Activated T-helper 17 cell treated with anti-CD3 and anti-CD28 coated beads, Interleukin-2, amount 50 U/mL, for 72 hours (primary cell): ENCODE data around the gene AMDHD1. TPM values are rescaled to one million over a fixed set of nuclear protein-coding genes. Genes with fewer than 3 reads are reported as not detected.

ENCODE experiments used
- ATAC-seq: fragments of 150-1000 bp; cut with Tn5 transposase; replicated peaks from 2 replicates; pipeline ENCODE4 v1.10.0; 2021; ENCODE audit warnings: mild to moderate bottlenecking, moderate library complexity
- H3K27ac Mint-ChIP-seq: one replicate; pipeline ENCODE4 v1.8.0; 2022; ENCODE audit warnings: mixed read lengths
- H3K27me3 Mint-ChIP-seq: one replicate; pipeline ENCODE4 v1.8.0; 2022; ENCODE audit warnings: mixed read lengths
- H3K36me3 Mint-ChIP-seq: one replicate; pipeline ENCODE4 v1.8.0; 2022; ENCODE audit warnings: low read depth, mild to moderate bottlenecking, mixed read lengths
- H3K4me1 Mint-ChIP-seq: one replicate; pipeline ENCODE4 v1.8.0; 2022; ENCODE audit warnings: mixed read lengths
- H3K4me3 Mint-ChIP-seq: one replicate; pipeline ENCODE4 v1.8.0; 2022; ENCODE audit warnings: mild to moderate bottlenecking, mixed read lengths
- H3K9me3 Mint-ChIP-seq: one replicate; pipeline ENCODE4 v1.8.0; 2022; ENCODE audit warnings: mixed read lengths
- total RNA-seq, 2 donors: library from RNA; stranded (reverse); gene quantifications; one replicate each; pipeline ENCODE4 v1.2.3, GENCODE V29; 2022

Gene AMDHD1
- total RNA-seq, 2 donors from 2014 or later = 0.80 to 1.4 TPM

GRCh38 chr12:95977764-95978305, 34.7 kb downstream of the AMDHD1 start:
- Mint-ChIP-seq H3K4me1 (no peaks in the 10 kb centered on the region), H3K9me3 (no peaks in the 10 kb centered on the region), H3K27ac (no peak overlapping the region), H3K4me3 (no peak overlapping the region), H3K36me3 (no peaks in the 10 kb centered on the region), H3K27me3 (no peaks in the 10 kb centered on the region)
- no peak for ATAC-seq

- ATAC-seq = no peak
- Mint-ChIP-seq H3K27me3 (no peaks in the 10 kb centered on the region), H3K9me3 (no peaks in the 10 kb centered on the region), H3K36me3 (no peaks in the 10 kb centered on the region), H3K27ac (no peak overlapping the region), H3K4me3 (no peak overlapping the region), H3K4me1 (no peaks in the 10 kb centered on the region)
Measured at GRCh38 chr12:95978351-95978750, 35.2 kb downstream of the AMDHD1 start.

- no peak for ATAC-seq
- H3K4me1 Mint-ChIP-seq = no peaks in the 10 kb centered on the region
- no peak overlapping the region for H3K4me3 Mint-ChIP-seq
- H3K27me3 Mint-ChIP-seq = no peaks in the 10 kb centered on the region
- H3K27ac Mint-ChIP-seq = no peak overlapping the region
- no peaks in the 10 kb centered on the region for H3K36me3 Mint-ChIP-seq
- no peaks in the 10 kb centered on the region for H3K9me3 Mint-ChIP-seq
Measured at GRCh38 chr12:95978774-95979173, 35.6 kb downstream of the AMDHD1 start.

- no peak overlapping the region for H3K27ac Mint-ChIP-seq
- H3K27me3 Mint-ChIP-seq = no peaks in the 10 kb centered on the region
- no peak for ATAC-seq
- H3K9me3 Mint-ChIP-seq = no peaks in the 10 kb centered on the region
- H3K4me3 Mint-ChIP-seq = no peak overlapping the region
- no peaks in the 10 kb centered on the region for H3K36me3 Mint-ChIP-seq
- H3K4me1 Mint-ChIP-seq = no peaks in the 10 kb centered on the region
Measured at GRCh38 chr12:95980437-95980836, 37.3 kb downstream of the AMDHD1 start.

- H3K4me1 Mint-ChIP-seq = no peaks in the 10 kb centered on the region
- H3K27me3 Mint-ChIP-seq = no peaks in the 10 kb centered on the region
- no peak overlapping the region for H3K4me3 Mint-ChIP-seq
- ATAC-seq = no peak
- no peaks in the 10 kb centered on the region for H3K9me3 Mint-ChIP-seq
- no peak overlapping the region for H3K27ac Mint-ChIP-seq
- H3K36me3 Mint-ChIP-seq = no peaks in the 10 kb centered on the region
Measured at GRCh38 chr12:95982602-95983001, 39.5 kb downstream of the AMDHD1 start.

- Mint-ChIP-seq H3K4me1 (no peaks in the 10 kb centered on the region), H3K4me3 (no peak overlapping the region), H3K36me3 (no peaks in the 10 kb centered on the region), H3K27ac (no peak overlapping the region), H3K9me3 (no peaks in the 10 kb centered on the region), H3K27me3 (peaks cover 4% of the 10 kb centered on the region)
- ATAC-seq = no peak
Measured at GRCh38 chr12:95984682-95985081, 41.6 kb downstream of the AMDHD1 start.

- no peaks in the 10 kb centered on the region for H3K4me1 Mint-ChIP-seq
- ATAC-seq = no peak
- H3K27me3 Mint-ChIP-seq = peaks cover 4% of the 10 kb centered on the region
- H3K27ac Mint-ChIP-seq = no peak overlapping the region
- no peaks in the 10 kb centered on the region for H3K9me3 Mint-ChIP-seq
- no peaks in the 10 kb centered on the region for H3K36me3 Mint-ChIP-seq
- no peak overlapping the region for H3K4me3 Mint-ChIP-seq
Measured at GRCh38 chr12:95986635-95987570, 43.8 kb downstream of the AMDHD1 start.

- ATAC-seq = no peak
- Mint-ChIP-seq H3K4me3 (no peak overlapping the region), H3K36me3 (no peaks in the 10 kb centered on the region), H3K27me3 (peaks cover 4% of the 10 kb centered on the region), H3K9me3 (no peaks in the 10 kb centered on the region), H3K4me1 (no peaks in the 10 kb centered on the region), H3K27ac (no peak overlapping the region)
Measured at GRCh38 chr12:95988506-95989275, 45.6 kb downstream of the AMDHD1 start.

GRCh38 chr12:95989504-95990123, 46.5 kb downstream of the AMDHD1 start:
- H3K4me3 Mint-ChIP-seq = no peak overlapping the region
- H3K9me3 Mint-ChIP-seq = no peaks in the 10 kb centered on the region

GRCh38 chr12:95990136-95990535, 47.0 kb downstream of the AMDHD1 start:
- no peaks in the 10 kb centered on the region for H3K9me3 Mint-ChIP-seq
- no peak overlapping the region for H3K27ac Mint-ChIP-seq
- no peak for ATAC-seq
- peaks cover 4% of the 10 kb centered on the region for H3K27me3 Mint-ChIP-seq
- no peak overlapping the region for H3K4me3 Mint-ChIP-seq
- no peaks in the 10 kb centered on the region for H3K36me3 Mint-ChIP-seq
- H3K4me1 Mint-ChIP-seq = no peaks in the 10 kb centered on the region

More at GRCh38 chr12:95989504-95990123, 46.5 kb downstream of the AMDHD1 start:
- Mint-ChIP-seq H3K27ac (no peak overlapping the region), H3K4me1 (no peaks in the 10 kb centered on the region), H3K36me3 (no peaks in the 10 kb centered on the region), H3K27me3 (peaks cover 4% of the 10 kb centered on the region)
- ATAC-seq = no peak

- no peak overlapping the region for H3K4me3 Mint-ChIP-seq
- peaks cover 6% of the 10 kb centered on the region for H3K4me1 Mint-ChIP-seq
- H3K9me3 Mint-ChIP-seq = no peaks in the 10 kb centered on the region
- peaks cover 6% of the 10 kb centered on the region for H3K36me3 Mint-ChIP-seq
- H3K27me3 Mint-ChIP-seq = peaks cover 1% of the 10 kb centered on the region
- no peak for ATAC-seq
- H3K27ac Mint-ChIP-seq = no peak overlapping the region
Measured at GRCh38 chr12:95993907-95994306, 50.8 kb downstream of the AMDHD1 start.

- H3K27ac Mint-ChIP-seq = no peak overlapping the region
- H3K27me3 Mint-ChIP-seq = no peaks in the 10 kb centered on the region
- peaks cover 6% of the 10 kb centered on the region for H3K36me3 Mint-ChIP-seq
- H3K9me3 Mint-ChIP-seq = no peaks in the 10 kb centered on the region
- H3K4me1 Mint-ChIP-seq = peaks cover 7% of the 10 kb centered on the region
- no peak for ATAC-seq
- no peak overlapping the region for H3K4me3 Mint-ChIP-seq
Measured at GRCh38 chr12:95994476-95994875, 51.3 kb downstream of the AMDHD1 start.

- no peak for ATAC-seq
- no peaks in the 10 kb centered on the region for H3K9me3 Mint-ChIP-seq
- peaks cover 7% of the 10 kb centered on the region for H3K4me1 Mint-ChIP-seq
- H3K27ac Mint-ChIP-seq = no peak overlapping the region
- H3K27me3 Mint-ChIP-seq = no peaks in the 10 kb centered on the region
- H3K4me3 Mint-ChIP-seq = no peak overlapping the region
- peaks cover 15% of the 10 kb centered on the region for H3K36me3 Mint-ChIP-seq
Measured at GRCh38 chr12:95995238-95996031, 52.3 kb downstream of the AMDHD1 start.
